GM18499 (cell line): ENCODE measurements around the gene ATP6AP1.
"Not testable (repeated sequence)": the region's sequence is repeated elsewhere in the genome, so short reads cannot be mapped to it uniquely, and the experiment has no call there.

Source experiments
- ATAC-seq: cut with Tn5 transposase; IDR thresholded peaks from one replicate; pipeline ENCODE4 v1.9.1; 2021; ENCODE audit warnings: moderate number of reproducible peaks; ENCODE audit not compliant: insufficient read depth, unreplicated experiment

Gene ATP6AP1

GRCh38 chrX:154428176-154429171, at the start of gene ATP6AP1:
TSS of gene ATP6AP1 (plus strand) at chrX:154428677. CDS start at chrX:154428693, 16 bp downstream.
- peak; percentile 92 for ATAC-seq

- peak; percentile 66 for ATAC-seq
These were observed 49.5 kb upstream of the ATP6AP1 start, which contains the start of gene EMD for GRCh38 chrX:154378799-154379568. TSS of gene EMD (plus strand) at chrX:154379295. CDS start at chrX:154379485, 190 bp downstream.

- ATAC-seq = no peak
These were observed 48.9 kb upstream of the ATP6AP1 start for GRCh38 chrX:154379569-154379951.

- ATAC-seq = no peak
These were observed 48.3 kb upstream of the ATP6AP1 start for GRCh38 chrX:154380153-154380552.

- ATAC-seq = no peak
These were observed 47.7 kb upstream of the ATP6AP1 start for GRCh38 chrX:154380787-154381186.

- ATAC-seq = no peak
These were observed 47.2 kb upstream of the ATP6AP1 start for GRCh38 chrX:154381271-154381670.

- ATAC-seq = no peak
These were observed 45.9 kb upstream of the ATP6AP1 start for GRCh38 chrX:154382483-154383069.

- no peak for ATAC-seq
These were observed 44.9 kb upstream of the ATP6AP1 start for GRCh38 chrX:154383359-154384283.

GRCh38 chrX:154384284-154384892, 44.1 kb upstream of the ATP6AP1 start:
- no peak for ATAC-seq

GRCh38 chrX:154388094-154388493, 40.4 kb upstream of the ATP6AP1 start:
- ATAC-seq = not testable (repeated sequence)

- ATAC-seq = not testable (repeated sequence)
These were observed 39.8 kb upstream of the ATP6AP1 start for GRCh38 chrX:154388649-154389048.

GRCh38 chrX:154389812-154390747, 38.4 kb upstream of the ATP6AP1 start:
- peak; percentile 42 for ATAC-seq

GRCh38 chrX:154396363-154396762, 32.1 kb upstream of the ATP6AP1 start:
- not testable (repeated sequence) for ATAC-seq

GRCh38 chrX:154396973-154397887, 31.2 kb upstream of the ATP6AP1 start:
- no peak for ATAC-seq

- no peak for ATAC-seq
These were observed 30.4 kb upstream of the ATP6AP1 start, which contains the start of gene RPL10 for GRCh38 chrX:154397888-154398667. TSS of gene RPL10 (plus strand) at chrX:154398377. CDS start at chrX:154398520, 143 bp downstream.
